Effector CD8-positive, alpha-beta T cell (primary cell): Measurements from ENCODE around the gene ALDH3A2.
"Not testable (repeated sequence)": the region's sequence is repeated elsewhere in the genome, so short reads cannot be mapped to it uniquely, and the experiment has no call there.

ENCODE experiments used
- DNase-seq: peaks from one replicate; lab custom pipeline; 2025; lab: John Stamatoyannopoulos, UW

The ALDH3A2 gene

DNA sequence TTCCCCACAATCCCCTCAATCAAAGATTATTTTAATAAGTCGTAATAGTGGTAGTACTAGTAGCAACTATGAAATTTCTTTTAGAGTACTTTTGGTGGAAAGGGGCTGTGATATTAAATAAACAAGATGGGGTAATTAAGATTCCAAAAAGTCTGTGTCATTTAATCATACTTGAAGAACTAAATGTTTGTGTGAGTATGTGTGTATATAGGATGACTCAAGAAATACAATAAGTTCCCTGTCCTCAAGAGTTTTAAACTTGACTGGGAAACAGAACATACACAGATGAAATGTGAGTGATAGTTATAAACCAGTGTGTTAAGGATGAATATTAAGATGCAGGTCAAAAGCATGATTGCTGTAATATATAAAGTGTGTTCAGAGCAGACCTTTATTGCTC lies 2.3 kb downstream of the ALDH3A2 start:
- DNase-seq, result no peak

GRCh38 chr17:19651451-19652238 lies 3.1 kb downstream of the ALDH3A2 start:
- DNase-seq, result no peak

DNA sequence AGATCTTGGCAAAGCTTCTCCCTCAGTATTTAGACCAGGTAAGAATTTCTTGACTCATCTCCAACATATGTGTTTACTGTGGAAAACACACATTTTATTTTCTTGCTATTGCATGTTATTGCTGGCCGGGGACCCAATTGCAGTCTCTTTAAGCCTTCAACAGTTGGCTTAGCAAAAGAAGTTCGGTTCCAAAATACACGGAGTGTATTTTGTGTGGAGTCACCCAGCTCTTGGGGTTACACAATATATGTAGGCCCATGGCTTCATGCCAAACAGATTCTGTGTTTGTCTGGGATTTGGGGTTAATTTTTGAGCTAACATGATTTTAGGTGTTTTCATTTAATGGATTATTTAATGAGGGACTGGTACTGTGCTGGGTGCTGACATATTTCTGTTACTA lies 4.0 kb downstream of the ALDH3A2 start:
- DNase-seq, result no peak

DNA sequence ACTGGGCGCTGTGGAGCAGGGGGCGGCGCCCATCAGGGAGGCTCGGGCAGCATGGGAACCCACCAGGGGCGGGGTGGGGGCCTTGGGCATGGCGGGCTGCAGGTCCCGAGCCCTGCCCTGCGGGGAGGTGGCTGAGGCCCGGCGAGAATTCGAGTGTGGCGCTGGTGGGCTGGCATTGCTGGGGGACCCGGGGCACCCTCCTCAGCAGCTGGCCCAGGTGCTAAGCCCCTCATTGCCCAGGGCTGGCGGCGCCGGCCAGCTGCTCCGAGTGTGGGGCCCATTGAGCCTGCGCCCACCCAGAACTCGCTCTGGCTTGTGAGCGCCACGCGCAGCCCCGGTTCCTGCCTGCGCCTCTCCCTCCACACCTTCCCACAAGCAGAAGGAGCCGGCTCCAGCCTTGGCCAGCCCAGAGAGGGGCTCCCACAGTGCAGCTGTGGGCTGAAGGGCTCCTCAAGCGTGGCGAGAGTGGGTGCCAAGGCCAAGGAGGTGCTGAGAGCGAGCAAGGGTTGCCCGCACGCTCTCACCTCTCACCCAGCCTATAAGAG lies 5.9 kb downstream of the ALDH3A2 start:
- DNase-seq, result no peak

GRCh38 chr17:19654896-19655295 lies 6.3 kb downstream of the ALDH3A2 start:
- no peak for DNase-seq

DNA sequence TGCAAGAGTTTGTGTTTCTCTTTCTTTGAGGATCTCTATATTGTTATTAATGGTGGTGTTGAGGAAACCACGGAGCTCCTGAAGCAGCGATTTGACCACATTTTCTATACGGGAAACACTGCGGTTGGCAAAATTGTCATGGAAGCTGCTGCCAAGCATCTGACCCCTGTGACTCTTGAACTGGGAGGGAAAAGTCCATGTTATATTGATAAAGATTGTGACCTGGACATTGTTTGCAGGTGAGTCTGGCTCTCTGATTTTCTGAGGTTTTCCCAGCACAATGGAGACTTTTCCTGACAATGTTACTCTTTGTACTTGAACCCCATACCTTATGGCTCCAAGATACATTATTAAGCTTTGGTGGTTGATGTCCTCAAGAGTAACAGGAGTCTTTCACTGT lies 7.8 kb downstream of the ALDH3A2 start:
- no peak for DNase-seq

- no peak for DNase-seq
These were observed 8.5 kb downstream of the ALDH3A2 start for GRCh38 chr17:19656851-19657581.

DNA sequence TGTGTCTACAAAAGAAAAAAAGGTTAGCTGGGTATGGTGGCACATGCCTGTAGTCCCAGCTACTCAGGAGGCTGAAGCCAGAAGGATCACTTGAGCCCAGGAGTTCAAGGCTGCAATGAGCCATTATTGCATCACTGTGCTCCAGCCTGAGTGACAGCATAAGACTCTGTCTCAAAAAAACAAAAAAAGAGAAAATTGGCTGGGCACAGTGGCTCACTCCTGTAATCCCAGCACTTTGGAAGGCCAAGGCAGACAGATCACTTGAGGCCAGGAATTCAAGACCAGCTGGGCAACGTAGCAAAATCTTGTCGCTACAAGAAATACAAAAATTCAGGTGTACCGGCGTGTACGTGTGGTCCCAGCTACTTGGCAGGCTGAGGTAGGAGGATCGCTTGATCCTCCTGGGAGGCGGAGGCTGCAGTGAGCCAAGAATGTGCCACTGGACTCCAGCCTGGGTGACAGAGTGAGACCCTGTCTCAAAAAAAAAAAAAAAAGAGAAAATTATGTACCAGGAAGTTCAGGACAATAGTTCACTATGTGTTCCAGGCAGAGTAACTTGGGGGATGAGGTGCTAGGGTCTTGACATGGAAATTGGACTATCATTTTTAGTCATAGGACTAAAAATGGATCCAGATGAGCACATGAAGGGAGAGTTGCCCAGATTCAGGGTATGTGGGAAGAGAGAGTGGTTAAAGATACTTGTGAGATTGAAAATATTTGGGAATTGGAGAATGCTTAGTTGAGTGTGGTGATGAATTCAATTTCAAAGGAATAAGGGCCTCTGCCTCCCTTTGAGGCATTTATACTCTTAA lies 11.0 kb downstream of the ALDH3A2 start:
- no peak for DNase-seq

- no peak for DNase-seq
These were observed 11.8 kb downstream of the ALDH3A2 start for GRCh38 chr17:19660219-19660870.

DNA sequence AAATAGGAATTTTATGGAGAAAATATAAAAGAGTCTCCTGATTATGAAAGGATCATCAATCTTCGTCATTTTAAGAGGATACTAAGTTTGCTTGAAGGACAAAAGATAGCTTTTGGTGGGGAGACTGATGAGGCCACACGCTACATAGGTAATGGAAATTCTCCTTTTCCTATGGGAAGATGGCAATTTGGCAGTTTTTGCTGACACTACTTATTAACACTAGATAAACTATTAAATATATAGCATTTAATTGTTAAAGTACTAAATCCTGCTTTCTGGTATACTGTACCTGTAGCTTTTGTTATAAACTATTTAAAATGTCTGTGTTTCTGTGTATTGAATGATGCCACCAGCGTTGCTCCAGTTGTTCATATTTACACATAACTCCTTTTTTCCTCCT lies 12.6 kb downstream of the ALDH3A2 start:
- no peak for DNase-seq

DNA sequence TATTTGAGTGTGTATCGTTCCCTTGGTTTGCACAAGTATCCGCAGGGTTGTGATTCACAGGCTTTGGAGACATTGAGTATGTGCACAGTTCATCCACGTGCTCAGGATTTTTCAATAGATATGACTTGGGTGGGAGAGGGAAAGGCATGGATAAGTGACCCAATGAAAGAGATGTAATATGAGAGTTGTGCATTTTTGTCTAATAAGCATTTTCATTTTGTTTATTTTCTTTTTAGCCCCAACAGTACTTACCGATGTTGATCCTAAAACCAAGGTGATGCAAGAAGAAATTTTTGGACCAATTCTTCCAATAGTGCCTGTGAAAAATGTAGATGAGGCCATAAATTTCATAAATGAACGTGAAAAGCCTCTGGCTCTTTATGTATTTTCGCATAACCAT lies 14.5 kb downstream of the ALDH3A2 start:
- no peak for DNase-seq

GRCh38 chr17:19664136-19664820 lies 15.7 kb downstream of the ALDH3A2 start:
- no peak for DNase-seq

DNA sequence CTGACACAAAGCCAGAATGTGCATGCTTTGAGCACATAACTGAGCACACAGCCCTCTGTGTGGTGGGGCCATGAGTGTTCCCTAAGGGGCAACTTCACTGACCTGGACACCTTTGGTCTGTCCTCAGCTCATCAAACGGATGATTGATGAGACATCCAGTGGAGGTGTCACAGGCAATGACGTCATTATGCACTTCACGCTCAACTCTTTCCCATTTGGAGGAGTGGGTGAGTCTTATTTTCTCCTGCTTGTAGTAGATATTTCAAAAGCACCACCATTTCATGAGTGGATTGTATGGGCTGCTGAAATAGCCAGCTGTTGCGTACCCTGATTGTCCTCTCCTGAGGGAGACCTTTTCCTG lies 16.2 kb downstream of the ALDH3A2 start:
- no peak for DNase-seq

DNA sequence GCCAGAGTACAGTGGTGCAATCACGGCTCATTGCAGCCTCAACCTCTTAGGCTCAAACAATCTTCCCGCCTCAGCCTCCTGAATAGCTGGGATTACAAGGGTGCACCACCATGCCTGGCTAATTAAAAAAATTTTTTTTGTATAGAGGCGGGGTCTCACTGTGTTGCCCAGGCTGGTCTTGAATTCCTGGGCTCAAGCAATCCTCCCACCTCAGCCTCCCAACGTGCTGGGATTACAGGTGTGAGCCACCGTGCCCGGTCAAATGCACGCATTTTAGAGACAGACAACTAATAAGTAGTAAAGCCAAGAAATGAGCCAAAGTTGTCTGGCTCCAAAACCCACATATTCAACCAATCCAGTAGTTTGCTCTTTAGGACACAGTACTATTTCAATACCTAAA lies 21.1 kb downstream of the ALDH3A2 start:
- not testable (repeated sequence) for DNase-seq

- DNase-seq, result no peak
These were observed 22.4 kb downstream of the ALDH3A2 start for GRCh38 chr17:19670908-19671307.

- DNase-seq, result no peak
These were observed 22.9 kb downstream of the ALDH3A2 start for GRCh38 chr17:19671433-19671832.

DNA sequence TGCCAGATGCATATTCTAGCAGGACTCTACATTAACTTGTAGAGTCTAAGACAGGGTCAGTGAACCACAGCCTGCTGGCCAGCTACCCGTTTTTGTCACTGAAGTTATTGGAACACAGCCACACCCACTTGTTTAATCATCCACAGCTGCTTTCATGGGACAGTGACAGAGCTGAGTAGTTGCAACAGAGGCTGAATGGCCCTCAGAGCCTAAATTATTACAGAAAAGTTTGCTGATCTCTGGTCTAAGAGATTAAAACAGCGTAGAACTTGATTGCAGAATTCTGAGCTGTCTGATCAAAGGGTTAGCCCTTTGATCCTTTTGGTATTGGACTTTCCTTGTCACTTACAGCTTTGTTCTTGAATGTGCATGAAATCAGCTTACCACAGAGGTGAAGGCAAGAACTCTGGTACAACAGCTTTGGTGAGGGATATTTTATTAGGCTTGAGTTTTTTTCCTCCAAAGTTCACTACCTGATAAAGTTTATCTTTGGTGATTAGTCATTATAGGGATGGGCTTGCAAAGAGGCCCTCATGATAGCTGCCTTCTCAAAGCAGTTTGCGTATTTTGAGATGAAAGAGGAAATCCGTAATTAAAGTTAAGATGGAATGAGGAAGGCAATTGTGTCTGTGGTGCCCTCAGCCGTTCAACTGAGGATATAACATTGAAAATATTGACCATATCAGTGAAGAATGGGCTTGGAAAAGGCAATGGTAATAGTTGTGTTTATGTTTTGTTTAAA lies 23.6 kb downstream of the ALDH3A2 start:
- DNase-seq, result no peak

- no peak for DNase-seq
These were observed 25.1 kb downstream of the ALDH3A2 start for GRCh38 chr17:19673623-19674022.

GRCh38 chr17:19676896-19677295 lies 28.3 kb downstream of the ALDH3A2 start:
- no peak for DNase-seq

GRCh38 chr17:19677736-19678379 lies 29.3 kb downstream of the ALDH3A2 start:
- DNase-seq, result no peak
